SJCRH30 (cell line): ENCODE data around the gene ALOXE3. TPM values are rescaled to one million over a fixed set of nuclear protein-coding genes. Genes with fewer than 3 reads are reported as not detected.

Source experiments
- DNase-seq, 2 experiments: peaks; one replicate each; pipeline ENCODE4 v3.0.0-alpha.2; 2015 to 2020
- H3K27ac ChIP-seq: fragments of 250-450 bp; sonication (Bioruptor Pico); 2 replicates; pipeline ENCODE4 v1.5.1; 2020; ENCODE audit warnings: mild to moderate bottlenecking, moderate library complexity
- H3K27me3 ChIP-seq: fragments of 250-450 bp; sonication (Bioruptor Pico); 2 replicates; pipeline ENCODE4 v1.5.1; 2020; ENCODE audit warnings: mild to moderate bottlenecking, moderate library complexity
- H3K36me3 ChIP-seq: fragments of 250-450 bp; sonication (Bioruptor Pico); 2 replicates; pipeline ENCODE4 v1.5.1; 2020; ENCODE audit warnings: mild to moderate bottlenecking, moderate library complexity
- H3K4me1 ChIP-seq: fragments of 250-450 bp; sonication (Bioruptor Pico); 2 replicates; pipeline ENCODE4 v1.5.1; 2020; ENCODE audit warnings: mild to moderate bottlenecking, moderate library complexity
- H3K4me3 ChIP-seq: fragments of 250-450 bp; sonication (Bioruptor Pico); 2 replicates; pipeline ENCODE4 v1.5.1; 2020; ENCODE audit warnings: mild to moderate bottlenecking, moderate library complexity
- H3K9me3 ChIP-seq: fragments of 250-450 bp; sonication (Bioruptor Pico); replicated peaks from 2 replicates; pipeline ENCODE4 v1.5.1; 2020; ENCODE audit warnings: mild to moderate bottlenecking, moderate library complexity
- total RNA-seq: library from RNA; depleted of rRNA; stranded (reverse); fragments of >200 nt; shearing (Covaris generic); gene quantifications from 2 replicates; pipeline ENCODE4 v1.2.3, GENCODE V29; 2014

ALOXE3 gene
- total RNA-seq, 1 experiment from 2014 or later, result not detected

DNA sequence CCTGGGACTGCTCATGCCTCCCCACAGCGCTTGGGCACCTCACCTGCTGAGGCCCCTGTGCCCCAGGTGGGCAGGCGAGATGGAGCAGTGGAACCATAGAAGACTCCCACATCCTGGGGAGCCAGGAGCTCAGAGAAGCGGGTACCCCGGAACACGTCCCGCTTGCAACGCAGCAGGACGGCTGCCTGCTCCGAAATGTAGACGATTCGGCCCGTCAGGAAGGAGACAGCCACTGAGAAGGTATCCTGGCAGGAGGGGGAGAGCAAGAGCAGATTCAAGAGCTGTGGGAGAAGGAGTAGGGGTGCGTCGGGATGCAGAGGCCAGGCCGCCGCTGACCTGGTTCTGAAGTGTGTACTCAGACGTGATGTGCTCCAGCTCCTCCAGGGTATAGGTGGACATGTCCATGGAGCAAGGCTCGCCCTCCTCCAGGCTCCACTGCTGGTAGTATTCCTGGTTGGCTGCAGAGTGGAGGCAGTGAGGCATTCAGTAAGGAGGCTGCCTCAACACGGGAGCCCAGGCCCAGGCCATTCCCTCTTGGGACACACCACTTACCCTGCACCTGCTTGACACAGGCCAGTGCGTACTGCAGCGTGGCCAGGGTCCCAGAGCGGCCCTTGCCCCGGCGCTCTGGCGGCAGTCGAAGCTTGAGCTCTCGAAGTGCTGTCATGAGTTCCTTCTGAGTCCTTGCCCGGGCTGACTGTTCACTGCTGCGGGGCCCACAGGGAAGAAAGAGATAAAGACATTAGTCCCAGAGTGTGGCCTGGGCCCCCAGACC lies 31.3 kb upstream of the ALOXE3 start:
- no peak overlapping the region for H3K27ac ChIP-seq
- no peak overlapping the region for H3K4me3 ChIP-seq
- peaks cover 19% of the 10 kb centered on the region for H3K4me1 ChIP-seq
- H3K36me3 ChIP-seq, result no peaks in the 10 kb centered on the region
- no peaks in the 10 kb centered on the region for H3K27me3 ChIP-seq
- no peaks in the 10 kb centered on the region for H3K9me3 ChIP-seq
- DNase-seq, result no peak

DNA sequence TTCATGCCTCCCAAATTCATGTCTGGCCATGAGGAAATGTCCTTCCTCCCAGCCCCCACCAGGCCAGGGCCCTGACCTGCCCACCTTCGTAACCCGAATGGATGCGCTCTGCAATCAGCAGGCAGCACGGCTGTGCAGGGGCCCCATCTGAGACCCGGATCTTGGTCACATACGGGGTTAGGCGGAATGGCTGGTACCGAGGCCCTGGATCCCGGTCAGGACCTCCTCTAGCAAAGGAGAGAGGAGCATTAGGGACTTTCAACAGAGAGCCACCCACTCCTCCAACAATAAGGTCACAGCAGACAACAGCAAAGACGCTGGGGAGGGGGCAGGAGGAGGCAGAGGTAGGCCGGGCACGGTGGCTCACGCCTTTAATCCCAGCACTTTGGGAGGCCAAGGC lies 30.2 kb upstream of the ALOXE3 start:
- no peak for DNase-seq
- Histone ChIP-seq H3K4me1 (peaks cover 17% of the 10 kb centered on the region), H3K36me3 (no peaks in the 10 kb centered on the region), H3K9me3 (no peaks in the 10 kb centered on the region), H3K4me3 (no peak overlapping the region), H3K27ac (no peak overlapping the region), H3K27me3 (no peaks in the 10 kb centered on the region)

GRCh38 chr17:8147805-8148404 lies 29.6 kb upstream of the ALOXE3 start:
- H3K4me1 ChIP-seq, result peaks cover 12% of the 10 kb centered on the region
- H3K36me3 ChIP-seq, result no peaks in the 10 kb centered on the region
- H3K4me3 ChIP-seq, result no peak overlapping the region
- H3K27me3 ChIP-seq, result no peaks in the 10 kb centered on the region
- DNase-seq, result no peak
- H3K9me3 ChIP-seq, result no peaks in the 10 kb centered on the region
- H3K27ac ChIP-seq, result no peak overlapping the region

- no peaks in the 10 kb centered on the region; the same call in 1 of the 2 replicates for H3K36me3 ChIP-seq
- H3K9me3 ChIP-seq, result no peaks in the 10 kb centered on the region
- no peaks in the 10 kb centered on the region for H3K27me3 ChIP-seq
- no peak overlapping the region for H3K27ac ChIP-seq
- no peak overlapping the region for H3K4me3 ChIP-seq
- DNase-seq, result no peak
- peaks cover 7% of the 10 kb centered on the region for H3K4me1 ChIP-seq
Measured at GRCh38 chr17:8147141-8147804, 29.0 kb upstream of the ALOXE3 start.

- Histone ChIP-seq H3K27ac (no peak overlapping the region), H3K4me1 (peaks cover 7% of the 10 kb centered on the region), H3K27me3 (no peaks in the 10 kb centered on the region), H3K4me3 (no peak overlapping the region), H3K36me3 (no peaks in the 10 kb centered on the region; the same call in 1 of the 2 replicates), H3K9me3 (no peaks in the 10 kb centered on the region)
- no peak for DNase-seq
Measured at GRCh38 chr17:8146381-8147140, 28.2 kb upstream of the ALOXE3 start.

- DNase-seq, result no peak
Measured at GRCh38 chr17:8145811-8146210, 27.5 kb upstream of the ALOXE3 start.

DNA sequence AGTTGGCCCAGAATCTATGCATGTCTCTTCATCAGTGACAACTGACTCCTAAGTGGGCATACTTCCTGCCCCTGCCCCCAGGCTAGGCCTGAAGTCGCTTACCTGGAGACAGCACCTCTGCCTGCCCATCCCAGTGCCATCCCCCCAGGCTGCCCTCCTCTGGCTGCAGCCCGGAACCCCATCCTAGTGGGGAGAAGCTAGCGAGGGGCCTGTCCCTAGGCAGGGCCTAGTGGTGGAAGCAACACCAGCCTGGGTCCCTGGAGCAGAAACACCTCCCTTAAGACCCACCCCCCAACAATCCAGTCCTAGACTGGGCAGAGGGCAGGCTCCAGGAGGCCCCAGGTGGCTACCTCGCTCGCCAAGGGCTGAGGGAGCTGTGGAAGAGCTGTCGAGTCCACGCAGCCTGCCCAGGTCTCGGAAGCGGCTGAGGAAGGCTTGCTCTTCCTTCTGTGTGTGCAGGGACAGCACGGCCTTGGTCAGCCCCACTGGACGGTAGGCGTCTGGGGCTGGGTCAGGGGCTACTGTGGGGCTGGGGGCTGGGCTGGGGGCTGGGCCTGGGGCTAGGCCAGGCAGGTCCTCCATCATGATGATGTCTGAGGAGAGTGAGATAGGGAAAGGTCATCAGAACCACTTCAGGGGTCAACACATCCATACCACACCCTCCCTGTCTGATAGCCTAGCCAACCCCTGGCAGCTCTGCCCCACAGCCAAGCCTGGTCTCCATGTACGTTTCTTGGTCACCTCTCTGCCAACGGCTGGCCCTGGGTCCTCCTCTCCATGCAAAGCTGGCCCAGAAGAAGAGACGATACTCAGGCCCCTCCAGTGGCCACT lies 26.3 kb upstream of the ALOXE3 start:
- Histone ChIP-seq H3K36me3 (no peaks in the 10 kb centered on the region; the same call in 1 of the 2 replicates), H3K9me3 (no peaks in the 10 kb centered on the region), H3K27me3 (no peaks in the 10 kb centered on the region), H3K27ac (no peak overlapping the region), H3K4me3 (no peak overlapping the region), H3K4me1 (peaks cover 1% of the 10 kb centered on the region; the same call in 1 of the 2 replicates)
- no peak for DNase-seq

More at GRCh38 chr17:8145811-8146210, 27.5 kb upstream of the ALOXE3 start:
- Histone ChIP-seq H3K4me3 (no peak overlapping the region), H3K27me3 (no peaks in the 10 kb centered on the region), H3K36me3 (no peaks in the 10 kb centered on the region; the same call in 1 of the 2 replicates), H3K27ac (no peak overlapping the region), H3K4me1 (peaks cover 6% of the 10 kb centered on the region), H3K9me3 (no peaks in the 10 kb centered on the region)

- no peaks in the 10 kb centered on the region for H3K9me3 ChIP-seq
- no peak overlapping the region for H3K27ac ChIP-seq
- peaks cover 3% of the 10 kb centered on the region; the same call in 1 of the 2 replicates for H3K4me1 ChIP-seq
- DNase-seq, result no peak
- no peak overlapping the region for H3K4me3 ChIP-seq
- H3K36me3 ChIP-seq, result no peaks in the 10 kb centered on the region; the same call in 1 of the 2 replicates
- H3K27me3 ChIP-seq, result no peaks in the 10 kb centered on the region
Measured at GRCh38 chr17:8143581-8144400, 25.5 kb upstream of the ALOXE3 start.

- no peak for DNase-seq
- Histone ChIP-seq H3K4me1 (peaks cover 3% of the 10 kb centered on the region; the same call in 1 of the 2 replicates), H3K27me3 (no peaks in the 10 kb centered on the region), H3K27ac (no peak overlapping the region), H3K4me3 (no peak overlapping the region), H3K36me3 (no peaks in the 10 kb centered on the region; the same call in 1 of the 2 replicates), H3K9me3 (no peaks in the 10 kb centered on the region)
Measured at GRCh38 chr17:8142887-8143580, 24.7 kb upstream of the ALOXE3 start.

- no peak overlapping the region for H3K27ac ChIP-seq
- DNase-seq, result no peak
- H3K4me3 ChIP-seq, result no peak overlapping the region
- H3K36me3 ChIP-seq, result no peaks in the 10 kb centered on the region; the same call in 1 of the 2 replicates
- H3K27me3 ChIP-seq, result no peaks in the 10 kb centered on the region
- H3K4me1 ChIP-seq, result peaks cover 3% of the 10 kb centered on the region; the same call in 1 of the 2 replicates
- H3K9me3 ChIP-seq, result no peaks in the 10 kb centered on the region
Measured at GRCh38 chr17:8142158-8142886, 24.0 kb upstream of the ALOXE3 start.

DNA sequence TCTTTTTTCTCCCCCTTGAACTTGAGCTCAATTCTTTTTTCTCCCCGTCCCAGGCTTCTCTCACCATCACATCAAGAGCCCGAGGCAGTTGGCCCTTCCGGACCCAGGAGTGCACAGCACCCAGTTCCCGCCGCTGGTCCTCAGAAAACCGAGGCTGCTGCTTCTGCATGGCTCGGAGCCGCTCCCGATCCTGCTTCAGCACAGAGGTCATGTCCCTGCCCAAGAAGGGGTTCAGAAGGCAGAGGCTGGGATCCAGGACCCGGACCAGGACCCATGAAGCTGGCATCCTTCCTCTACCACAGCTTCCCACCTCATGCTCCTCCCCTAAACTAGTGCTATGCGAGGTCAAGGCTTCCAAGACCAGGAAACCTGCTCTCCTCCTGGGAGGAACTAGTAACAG lies 23.4 kb upstream of the ALOXE3 start:
- Histone ChIP-seq H3K36me3 (no peaks in the 10 kb centered on the region; the same call in 1 of the 2 replicates), H3K4me1 (peaks cover 3% of the 10 kb centered on the region; the same call in 1 of the 2 replicates), H3K27ac (no peak overlapping the region), H3K4me3 (no peak overlapping the region), H3K27me3 (no peaks in the 10 kb centered on the region), H3K9me3 (no peaks in the 10 kb centered on the region)
- DNase-seq, result no peak

DNA sequence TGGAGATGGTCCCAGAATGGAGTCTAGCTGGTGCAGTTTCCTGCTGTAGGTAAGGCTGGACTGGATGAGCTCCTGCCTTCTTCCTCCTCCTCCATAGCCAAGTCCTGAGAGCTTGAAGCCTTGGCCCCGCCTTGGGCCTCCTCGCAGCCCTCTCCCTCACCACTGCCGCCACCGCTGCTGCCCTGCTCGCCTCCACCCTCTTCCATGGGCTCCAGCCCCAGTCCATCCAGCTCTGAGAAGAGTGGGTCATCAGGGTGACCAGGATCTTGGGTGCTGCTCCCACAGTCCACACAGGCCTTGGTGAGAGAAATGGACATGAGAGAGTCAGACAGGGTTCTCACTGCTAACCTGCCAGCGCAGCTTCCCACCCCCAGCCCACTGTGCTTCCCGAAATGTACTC lies 22.7 kb upstream of the ALOXE3 start:
- Histone ChIP-seq H3K9me3 (no peaks in the 10 kb centered on the region), H3K36me3 (no peaks in the 10 kb centered on the region; the same call in 1 of the 2 replicates)

More for the DNA sequence above, 22.7 kb upstream of the ALOXE3 start:
- Histone ChIP-seq H3K27me3 (no peaks in the 10 kb centered on the region), H3K4me1 (peaks cover 3% of the 10 kb centered on the region; the same call in 1 of the 2 replicates), H3K27ac (no peak overlapping the region), H3K4me3 (no peak overlapping the region)
- DNase-seq, result no peak
